ENCODE results near the gene SURF4.

DNA sequence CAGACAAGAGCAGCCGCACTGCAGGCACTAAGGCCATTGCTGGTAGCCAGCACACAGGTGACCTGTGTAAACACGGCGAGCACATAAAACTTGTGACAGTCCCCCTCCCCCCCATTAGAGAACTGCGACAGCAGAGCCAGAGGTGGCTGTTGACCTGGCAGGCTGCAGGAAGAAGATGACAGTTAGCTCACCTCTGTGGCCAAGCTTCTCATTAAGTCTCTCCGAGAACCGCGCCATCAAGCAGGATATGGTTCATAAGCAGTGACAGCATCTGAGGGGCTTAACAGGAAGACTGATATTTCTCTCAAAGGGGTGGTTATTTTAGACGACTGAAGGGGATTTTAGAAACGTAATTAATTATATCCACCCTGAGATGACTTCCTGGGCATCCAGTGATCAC, 5.2 kb downstream of the SURF4 start:
- TF ChIP-seq E2F5 (CRISPR knock-in tag; IDR thresholded peaks at IDR 0.05) (no peak), CTCF (IDR thresholded peaks at IDR 0.05) (no peak), USF2 (CRISPR knock-in tag; IDR thresholded peaks at IDR 0.05) (no peak), ZBTB21 (CRISPR knock-in tag; IDR thresholded peaks at IDR 0.05; ENCODE audit: borderline replicate concordance) (no peak), SP1 (CRISPR knock-in tag; conservative IDR thresholded peaks at IDR 0.05) (no peak), JAZF1 (CRISPR knock-in tag; IDR thresholded peaks at IDR 0.05) (no peak)
- TF ChIP-seq, protein P1, sequence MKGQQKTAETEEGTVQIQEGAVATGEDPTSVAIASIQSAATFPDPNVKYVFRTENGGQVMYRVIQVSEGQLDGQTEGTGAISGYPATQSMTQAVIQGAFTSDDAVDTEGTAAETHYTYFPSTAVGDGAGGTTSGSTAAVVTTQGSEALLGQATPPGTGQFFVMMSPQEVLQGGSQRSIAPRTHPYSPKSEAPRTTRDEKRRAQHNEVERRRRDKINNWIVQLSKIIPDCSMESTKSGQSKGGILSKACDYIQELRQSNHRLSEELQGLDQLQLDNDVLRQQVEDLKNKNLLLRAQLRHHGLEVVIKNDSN (CRISPR knock-in tag; IDR thresholded peaks at IDR 0.05) = no peak
